Tibial nerve (tissue), 4 donors: ENCODE measurements around the gene FRMD4A. TPM values are rescaled to one million over a fixed set of nuclear protein-coding genes. Genes with fewer than 3 reads are reported as not detected.

Experiments used
- DNase-seq, 2 donors: peaks; one replicate each; pipeline ENCODE4 v3.0.0-alpha.2; 2019; ENCODE audit warnings: low spot score in 2 of 2
- H3K27ac ChIP-seq, 4 donors: fragments of 200-600 bp; sonication (generic) in 3 of 4; one replicate each; pipeline ENCODE4 v1.5.1; 2017 to 2019; ENCODE audit warnings: mild to moderate bottlenecking in 1 of 4
- H3K27me3 ChIP-seq, 2 donors: fragments of 200-600 bp; sonication (generic) in 1 of 2; one replicate each; pipeline versions ENCODE4 v1.5.1 to v1.6.0; 2017 to 2019
- H3K36me3 ChIP-seq, 3 donors: fragments of 200-600 bp; sonication (generic); one replicate each; pipeline ENCODE4 v1.5.1; 2018 to 2019
- H3K4me1 ChIP-seq, 4 donors: fragments of 200-600 bp; sonication (generic) in 3 of 4; one replicate each; pipeline ENCODE4 v1.5.1; 2017 to 2019
- H3K4me3 ChIP-seq, 4 donors: fragments of 200-600 bp; sonication (generic) in 3 of 4; one replicate each; pipeline ENCODE4 v1.5.1; 2017 to 2019; ENCODE audit warnings: mild to moderate bottlenecking in 1 of 4, moderate library complexity in 1 of 4
- H3K9me3 ChIP-seq, 4 donors: fragments of 200-600 bp; sonication (generic) in 3 of 4; one replicate each; pipeline ENCODE4 v1.5.1; 2017 to 2019
- EP300 ChIP-seq, 2 donors: sonication (generic); formaldehyde crosslinking; IDR thresholded peaks; one replicate each; pipeline ENCODE4 v1.6.1; 2017; ENCODE audit warnings: antibody characterized with exemption in 2 of 2, mild to moderate bottlenecking in 1 of 2
- POLR2A ChIP-seq, 2 donors: fragments of 450-650 bp; IDR thresholded peaks; one replicate each; pipeline ENCODE4 v1.6.1; 2017; ENCODE audit warnings: antibody characterized with exemption in 2 of 2, mild to moderate bottlenecking in 2 of 2, moderate library complexity in 2 of 2
- WGBS, 2 donors: methylation state at CpG; one replicate each; pipeline ENCODE4 v1.1.5; 2018; 5-methylcytosine and 5-hydroxymethylcytosine counted together
- total RNA-seq, 4 donors: library from RNA; depleted of rRNA; stranded (reverse); fragments of >200 nt; gene quantifications; one replicate each; pipeline ENCODE4 v1.1.0, GENCODE V29; 2016
- TF ChIP-seq, protein P1 (sequence below), 5 experiments: fragments of 200-600 bp in 3 of 5; fragments of 450-650 bp in 2 of 5; sonication (generic) in 3 of 5; IDR thresholded peaks; one replicate each; pipeline ENCODE4 v1.5.1; 2016 to 2019; ENCODE audit warnings: antibody characterized with exemption in 5 of 5, mild to moderate bottlenecking in 3 of 5, moderate library complexity in 2 of 5

FRMD4A gene
- total RNA-seq, 4 donors from 2014 or later: 39.8 to 89.7 (median 53.9) TPM

GRCh38 chr10:13885238-13885990 is 445.3 kb downstream of the FRMD4A start:
- DNase-seq: no peak
- 70 to 73% methylated on average over 9 of the region's 9 CpGs for whole genome bisulfite sequencing, 2 donors
- Histone ChIP-seq H3K27me3 (no peaks in the 10 kb centered on the region), H3K9me3 (no peaks in the 10 kb centered on the region), H3K36me3 (no peaks in the 10 kb centered on the region), H3K4me1 (peaks cover 0 to 92% (median 44%) of the 10 kb centered on the region in 4 donors), H3K27ac (peak overlapping the region in 2 of 4 donors; percentile 48 to 74), H3K4me3 (no peak overlapping the region)
- TF ChIP-seq POLR2A (IDR thresholded peaks at IDR 0.05) (no peak), EP300 (IDR thresholded peaks at IDR 0.05) (peak in 1 of 2 donors; percentile 73)
- TF ChIP-seq, protein P1, sequence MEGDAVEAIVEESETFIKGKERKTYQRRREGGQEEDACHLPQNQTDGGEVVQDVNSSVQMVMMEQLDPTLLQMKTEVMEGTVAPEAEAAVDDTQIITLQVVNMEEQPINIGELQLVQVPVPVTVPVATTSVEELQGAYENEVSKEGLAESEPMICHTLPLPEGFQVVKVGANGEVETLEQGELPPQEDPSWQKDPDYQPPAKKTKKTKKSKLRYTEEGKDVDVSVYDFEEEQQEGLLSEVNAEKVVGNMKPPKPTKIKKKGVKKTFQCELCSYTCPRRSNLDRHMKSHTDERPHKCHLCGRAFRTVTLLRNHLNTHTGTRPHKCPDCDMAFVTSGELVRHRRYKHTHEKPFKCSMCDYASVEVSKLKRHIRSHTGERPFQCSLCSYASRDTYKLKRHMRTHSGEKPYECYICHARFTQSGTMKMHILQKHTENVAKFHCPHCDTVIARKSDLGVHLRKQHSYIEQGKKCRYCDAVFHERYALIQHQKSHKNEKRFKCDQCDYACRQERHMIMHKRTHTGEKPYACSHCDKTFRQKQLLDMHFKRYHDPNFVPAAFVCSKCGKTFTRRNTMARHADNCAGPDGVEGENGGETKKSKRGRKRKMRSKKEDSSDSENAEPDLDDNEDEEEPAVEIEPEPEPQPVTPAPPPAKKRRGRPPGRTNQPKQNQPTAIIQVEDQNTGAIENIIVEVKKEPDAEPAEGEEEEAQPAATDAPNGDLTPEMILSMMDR (IDR thresholded peaks at IDR 0.05): no peak

- Histone ChIP-seq H3K36me3 (no peaks in the 10 kb centered on the region), H3K27ac (peak overlapping the region in 2 of 4 donors; percentile 23 to 32), H3K4me3 (no peak overlapping the region), H3K9me3 (no peaks in the 10 kb centered on the region), H3K27me3 (no peaks in the 10 kb centered on the region), H3K4me1 (peaks cover 0 to 77% (median 37%) of the 10 kb centered on the region in 4 donors)
- no peak for DNase-seq
- TF ChIP-seq EP300 (IDR thresholded peaks at IDR 0.05): no peak
- no peak for TF ChIP-seq POLR2A (IDR thresholded peaks at IDR 0.05)
- TF ChIP-seq, protein P1 (IDR thresholded peaks at IDR 0.05): no peak
- WGBS, 2 donors: 56 to 59% methylated on average over 8 of the region's 8 CpGs
Measured at GRCh38 chr10:13883636-13884444, 446.9 kb downstream of the FRMD4A start.

GRCh38 chr10:13882119-13882711 is 448.5 kb downstream of the FRMD4A start:
- peak overlapping the region in 2 of 4 donors; percentile 72 to 84 for H3K27ac ChIP-seq
- H3K4me3 ChIP-seq: no peak overlapping the region
- no peaks in the 10 kb centered on the region for H3K27me3 ChIP-seq
- H3K4me1 ChIP-seq: peaks cover 0 to 77% (median 36%) of the 10 kb centered on the region in 4 donors
- TF ChIP-seq, protein P1 (IDR thresholded peaks at IDR 0.05): no peak
- TF ChIP-seq EP300 (IDR thresholded peaks at IDR 0.05): peak; percentile 62 to 84
- no peak for TF ChIP-seq POLR2A (IDR thresholded peaks at IDR 0.05)
- H3K9me3 ChIP-seq: no peaks in the 10 kb centered on the region
- 33 to 37% methylated on average over 7 of the region's 7 CpGs for WGBS, 2 donors
- H3K36me3 ChIP-seq: no peaks in the 10 kb centered on the region
- peak in 1 of 2 donors; percentile 43 for DNase-seq

- H3K4me1 ChIP-seq: peaks cover 0 to 67% (median 31%) of the 10 kb centered on the region in 4 donors
- WGBS, 2 donors: 88 to 96% methylated on average over 3 of the region's 3 CpGs
Measured at GRCh38 chr10:13880760-13881159, 450.0 kb downstream of the FRMD4A start.

More at GRCh38 chr10:13880760-13881159, 450.0 kb downstream of the FRMD4A start:
- no peaks in the 10 kb centered on the region for H3K27me3 ChIP-seq
- H3K36me3 ChIP-seq: no peaks in the 10 kb centered on the region
- DNase-seq: no peak
- H3K27ac ChIP-seq: peak overlapping the region in 1 of 4 donors; percentile 84
- no peaks in the 10 kb centered on the region for H3K9me3 ChIP-seq
- no peak overlapping the region for H3K4me3 ChIP-seq
- no peak for TF ChIP-seq EP300 (IDR thresholded peaks at IDR 0.05)
- TF ChIP-seq POLR2A (IDR thresholded peaks at IDR 0.05): no peak
- TF ChIP-seq, protein P1 (IDR thresholded peaks at IDR 0.05): no peak
